A549 (cell line): ENCODE results near the gene COL5A2.

Experiments
- CBX8 ChIP-seq: fragments of 200-600 bp; sonication (generic); IDR thresholded peaks from 2 replicates; pipeline ENCODE4 v1.6.1; 2016
- CEBPB ChIP-seq, 2 experiments: fragments of >200 bp in 1 of 2; sonication (Bioruptor Twin) in 1 of 2; formaldehyde crosslinking in 1 of 2; IDR thresholded peaks; 2 replicates each; pipeline ENCODE4 v1.6.1; 2012 to 2016
- CHD2 ChIP-seq: fragments of 150-350 bp; IDR thresholded peaks from 2 replicates; pipeline ENCODE4 v1.6.1; 2014; ENCODE audit warnings: low read length; ENCODE audit not compliant: partially characterized antibody
- CTCF ChIP-seq: fragments of >200 bp; sonication (Bioruptor Twin); formaldehyde crosslinking; IDR thresholded peaks from 3 replicates; pipeline ENCODE4 v1.5.1; 2016
- EHMT2 ChIP-seq: fragments of 200-600 bp; sonication (generic); IDR thresholded peaks from 2 replicates; pipeline ENCODE4 v1.6.1; 2016; ENCODE audit warnings: antibody characterized with exemption, low read depth, mild to moderate bottlenecking, moderate library complexity
- HDAC2 ChIP-seq: fragments of 200-600 bp; sonication (generic); IDR thresholded peaks from 2 replicates; pipeline ENCODE4 v1.6.1; 2016
- MAFK ChIP-seq: fragments of 450-650 bp; IDR thresholded peaks from 2 replicates; pipeline ENCODE4 v1.6.1; 2014; ENCODE audit not compliant: partially characterized antibody
- POLR2A ChIP-seq: IDR thresholded peaks from 2 replicates; pipeline ENCODE4 v1.6.1; 2012; ENCODE audit warnings: mild to moderate bottlenecking, low read length
- RAD21 ChIP-seq, 2 experiments: fragments of >200 bp in 1 of 2; sonication (Bioruptor Twin) in 1 of 2; formaldehyde crosslinking in 1 of 2; IDR thresholded peaks in 1 of 2; conservative IDR thresholded peaks in 1 of 2; 2 replicates in 1 of 2; 3 replicates in 1 of 2; pipeline ENCODE4 v1.6.1; 2012 to 2018; ENCODE audit warnings: inconsistent platforms in 1 of 2
- RFX5 ChIP-seq: fragments of 450-650 bp; IDR thresholded peaks from 2 replicates; pipeline ENCODE4 v1.7.1; 2014; ENCODE audit warnings: antibody characterized with exemption, mild to moderate bottlenecking, moderate library complexity
- ZNF302 ChIP-seq: fragments of 250-450 bp; sonication (Bioruptor Pico); IDR thresholded peaks from 2 replicates; pipeline ENCODE4 v1.9.0; 2021; ENCODE audit warnings: inconsistent platforms, mild to moderate bottlenecking, moderate library complexity
- TF ChIP-seq, protein P1 (sequence below): fragments of 250-450 bp; sonication (Bioruptor Pico); IDR thresholded peaks from 2 replicates; pipeline ENCODE4 v1.5.0; 2021; ENCODE audit warnings: mild to moderate bottlenecking, moderate library complexity, borderline replicate concordance
- TF ChIP-seq, protein P2 (sequence below): fragments of 200-600 bp; sonication (generic); IDR thresholded peaks from 2 replicates; pipeline ENCODE4 v1.6.1; 2016; ENCODE audit warnings: antibody characterized with exemption, mild to moderate bottlenecking, moderate library complexity

DNA sequence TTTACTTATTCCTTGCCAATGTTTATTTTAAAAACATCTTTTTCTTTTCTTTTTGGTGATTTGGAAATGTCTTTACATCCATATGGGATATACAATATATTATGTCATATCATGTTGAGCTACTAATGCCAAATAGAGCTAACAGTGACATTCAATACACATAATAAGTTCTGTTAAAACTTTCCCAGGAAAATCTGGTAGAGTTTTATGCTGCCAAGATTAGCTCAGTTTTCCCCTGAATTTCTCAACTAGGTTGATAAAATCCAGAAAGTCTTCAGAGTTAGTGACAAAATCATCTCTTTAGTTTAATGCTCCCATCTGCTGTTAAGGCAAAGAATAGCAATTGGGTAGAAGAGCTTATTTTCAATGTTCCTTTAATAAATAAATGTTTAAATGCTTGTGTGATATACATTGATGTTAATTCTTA is 195.5 kb downstream of the COL5A2 start:
- TF ChIP-seq CTCF (peak; percentile 41; the same call in 2 of the 3 replicates), POLR2A (no peak), RFX5 (no peak), HDAC2 (no peak), CEBPB (IDR thresholded peaks at IDR 0.05) (no peak), RAD21 (conservative IDR thresholded peaks at IDR 0.05 in 1 of 2, IDR thresholded peaks at IDR 0.05 in 1 of 2) (peak; percentile 57 to 64), CHD2 (no peak), CBX8 (no peak), MAFK (no peak), EHMT2 (no peak), ZNF302 (CRISPR knock-in tag) (no peak)
- TF ChIP-seq, protein P1, sequence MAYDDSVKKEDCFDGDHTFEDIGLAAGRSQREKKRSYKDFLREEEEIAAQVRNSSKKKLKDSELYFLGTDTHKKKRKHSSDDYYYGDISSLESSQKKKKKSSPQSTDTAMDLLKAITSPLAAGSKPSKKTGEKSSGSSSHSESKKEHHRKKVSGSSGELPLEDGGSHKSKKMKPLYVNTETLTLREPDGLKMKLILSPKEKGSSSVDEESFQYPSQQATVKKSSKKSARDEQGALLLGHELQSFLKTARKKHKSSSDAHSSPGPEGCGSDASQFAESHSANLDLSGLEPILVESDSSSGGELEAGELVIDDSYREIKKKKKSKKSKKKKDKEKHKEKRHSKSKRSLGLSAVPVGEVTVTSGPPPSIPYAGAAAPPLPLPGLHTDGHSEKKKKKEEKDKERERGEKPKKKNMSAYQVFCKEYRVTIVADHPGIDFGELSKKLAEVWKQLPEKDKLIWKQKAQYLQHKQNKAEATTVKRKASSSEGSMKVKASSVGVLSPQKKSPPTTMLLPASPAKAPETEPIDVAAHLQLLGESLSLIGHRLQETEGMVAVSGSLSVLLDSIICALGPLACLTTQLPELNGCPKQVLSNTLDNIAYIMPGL (CRISPR knock-in tag) = no peak
- TF ChIP-seq, protein P2, sequence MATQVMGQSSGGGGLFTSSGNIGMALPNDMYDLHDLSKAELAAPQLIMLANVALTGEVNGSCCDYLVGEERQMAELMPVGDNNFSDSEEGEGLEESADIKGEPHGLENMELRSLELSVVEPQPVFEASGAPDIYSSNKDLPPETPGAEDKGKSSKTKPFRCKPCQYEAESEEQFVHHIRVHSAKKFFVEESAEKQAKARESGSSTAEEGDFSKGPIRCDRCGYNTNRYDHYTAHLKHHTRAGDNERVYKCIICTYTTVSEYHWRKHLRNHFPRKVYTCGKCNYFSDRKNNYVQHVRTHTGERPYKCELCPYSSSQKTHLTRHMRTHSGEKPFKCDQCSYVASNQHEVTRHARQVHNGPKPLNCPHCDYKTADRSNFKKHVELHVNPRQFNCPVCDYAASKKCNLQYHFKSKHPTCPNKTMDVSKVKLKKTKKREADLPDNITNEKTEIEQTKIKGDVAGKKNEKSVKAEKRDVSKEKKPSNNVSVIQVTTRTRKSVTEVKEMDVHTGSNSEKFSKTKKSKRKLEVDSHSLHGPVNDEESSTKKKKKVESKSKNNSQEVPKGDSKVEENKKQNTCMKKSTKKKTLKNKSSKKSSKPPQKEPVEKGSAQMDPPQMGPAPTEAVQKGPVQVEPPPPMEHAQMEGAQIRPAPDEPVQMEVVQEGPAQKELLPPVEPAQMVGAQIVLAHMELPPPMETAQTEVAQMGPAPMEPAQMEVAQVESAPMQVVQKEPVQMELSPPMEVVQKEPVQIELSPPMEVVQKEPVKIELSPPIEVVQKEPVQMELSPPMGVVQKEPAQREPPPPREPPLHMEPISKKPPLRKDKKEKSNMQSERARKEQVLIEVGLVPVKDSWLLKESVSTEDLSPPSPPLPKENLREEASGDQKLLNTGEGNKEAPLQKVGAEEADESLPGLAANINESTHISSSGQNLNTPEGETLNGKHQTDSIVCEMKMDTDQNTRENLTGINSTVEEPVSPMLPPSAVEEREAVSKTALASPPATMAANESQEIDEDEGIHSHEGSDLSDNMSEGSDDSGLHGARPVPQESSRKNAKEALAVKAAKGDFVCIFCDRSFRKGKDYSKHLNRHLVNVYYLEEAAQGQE = no peak
